ENCODE results near the gene CELF5. TPM values are rescaled to one million over a fixed set of nuclear protein-coding genes. Genes with fewer than 3 reads are reported as not detected.

The CELF5 gene
- total and polyA plus RNA-seq, 9 of the 15 experiments (the other 6 are each of a cell fraction or from before 2014, with no cell fraction given): 0.01 to 0.56 (median 0.22) TPM

- TF ChIP-seq E4F1 (CRISPR knock-in tag; IDR thresholded peaks at IDR 0.05; ENCODE audit: borderline replicate concordance) (no peak), CREM (IDR thresholded peaks at IDR 0.05; ENCODE audit: low read depth) (peak; percentile 35; the same call in 1 of the 2 replicates), CBFA2T2 (conservative IDR thresholded peaks at IDR 0.05) (no peak), ZNF41 (CRISPR knock-in tag; conservative IDR thresholded peaks at IDR 0.05) (no peak), ZBTB2 (IDR thresholded peaks at IDR 0.05) (peak; percentile 62; the same call in 1 of the 2 replicates), NR2F6 (CRISPR knock-in tag; IDR thresholded peaks at IDR 0.05) (no peak), STAG1 (CRISPR knock-in tag; IDR thresholded peaks at IDR 0.05; ENCODE audit: borderline replicate concordance) (0 out of 2 replicates have a peak, but pooled peaks have one; percentile 13), ATF3 (IDR thresholded peaks at IDR 0.05) (peak; percentile 25; the same call in 1 of the 2 replicates), ATF3 (CRISPR knock-in tag; conservative IDR thresholded peaks at IDR 0.05) (no peak), WHSC1 (IDR thresholded peaks at IDR 0.05; ENCODE audit: low read length) (no peak), ELF4 (CRISPR knock-in tag; IDR thresholded peaks at IDR 0.05) (no peak), MAFF (IDR thresholded peaks at IDR 0.05; ENCODE audit: low read length) (no peak), SETDB1 (IDR thresholded peaks at IDR 0.05; ENCODE audit: low read length) (no peak), MIER1 (IDR thresholded peaks at IDR 0.05; ENCODE audit: low read depth) (no peak), HNRNPLL (IDR thresholded peaks at IDR 0.05; ENCODE audit: low read depth, low read length, poor library complexity, severe bottlenecking) (peak; percentile 19)
- TF ChIP-seq, protein P1, sequence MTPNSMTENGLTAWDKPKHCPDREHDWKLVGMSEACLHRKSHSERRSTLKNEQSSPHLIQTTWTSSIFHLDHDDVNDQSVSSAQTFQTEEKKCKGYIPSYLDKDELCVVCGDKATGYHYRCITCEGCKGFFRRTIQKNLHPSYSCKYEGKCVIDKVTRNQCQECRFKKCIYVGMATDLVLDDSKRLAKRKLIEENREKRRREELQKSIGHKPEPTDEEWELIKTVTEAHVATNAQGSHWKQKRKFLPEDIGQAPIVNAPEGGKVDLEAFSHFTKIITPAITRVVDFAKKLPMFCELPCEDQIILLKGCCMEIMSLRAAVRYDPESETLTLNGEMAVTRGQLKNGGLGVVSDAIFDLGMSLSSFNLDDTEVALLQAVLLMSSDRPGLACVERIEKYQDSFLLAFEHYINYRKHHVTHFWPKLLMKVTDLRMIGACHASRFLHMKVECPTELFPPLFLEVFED (CRISPR knock-in tag; conservative IDR thresholded peaks at IDR 0.05): no peak
- TF ChIP-seq, protein P2, sequence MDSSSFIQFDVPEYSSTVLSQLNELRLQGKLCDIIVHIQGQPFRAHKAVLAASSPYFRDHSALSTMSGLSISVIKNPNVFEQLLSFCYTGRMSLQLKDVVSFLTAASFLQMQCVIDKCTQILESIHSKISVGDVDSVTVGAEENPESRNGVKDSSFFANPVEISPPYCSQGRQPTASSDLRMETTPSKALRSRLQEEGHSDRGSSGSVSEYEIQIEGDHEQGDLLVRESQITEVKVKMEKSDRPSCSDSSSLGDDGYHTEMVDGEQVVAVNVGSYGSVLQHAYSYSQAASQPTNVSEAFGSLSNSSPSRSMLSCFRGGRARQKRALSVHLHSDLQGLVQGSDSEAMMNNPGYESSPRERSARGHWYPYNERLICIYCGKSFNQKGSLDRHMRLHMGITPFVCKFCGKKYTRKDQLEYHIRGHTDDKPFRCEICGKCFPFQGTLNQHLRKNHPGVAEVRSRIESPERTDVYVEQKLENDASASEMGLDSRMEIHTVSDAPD (CRISPR knock-in tag; IDR thresholded peaks at IDR 0.05): no peak
Measured at GRCh38 chr19:3186891-3187661, 37.4 kb upstream of the CELF5 start (continued).

Measured in K562 (cell line).